K562 treated with DMSO at 1 percent for 12 hours (cell line): ENCODE results near the gene ZNRF3. TPM values are rescaled to one million over a fixed set of nuclear protein-coding genes. Genes with fewer than 3 reads are reported as not detected.

ENCODE experiments used
- total RNA-seq: library from RNA; unstranded; fragments of 300-600 nt; gene quantifications from 2 replicates; pipeline ENCODE4 v1.2.3, GENCODE V29; 2022; ENCODE audit not compliant: insufficient read depth

Gene ZNRF3
- total RNA-seq: 1.1 and 2.9 TPM in 2 replicates

DNA sequence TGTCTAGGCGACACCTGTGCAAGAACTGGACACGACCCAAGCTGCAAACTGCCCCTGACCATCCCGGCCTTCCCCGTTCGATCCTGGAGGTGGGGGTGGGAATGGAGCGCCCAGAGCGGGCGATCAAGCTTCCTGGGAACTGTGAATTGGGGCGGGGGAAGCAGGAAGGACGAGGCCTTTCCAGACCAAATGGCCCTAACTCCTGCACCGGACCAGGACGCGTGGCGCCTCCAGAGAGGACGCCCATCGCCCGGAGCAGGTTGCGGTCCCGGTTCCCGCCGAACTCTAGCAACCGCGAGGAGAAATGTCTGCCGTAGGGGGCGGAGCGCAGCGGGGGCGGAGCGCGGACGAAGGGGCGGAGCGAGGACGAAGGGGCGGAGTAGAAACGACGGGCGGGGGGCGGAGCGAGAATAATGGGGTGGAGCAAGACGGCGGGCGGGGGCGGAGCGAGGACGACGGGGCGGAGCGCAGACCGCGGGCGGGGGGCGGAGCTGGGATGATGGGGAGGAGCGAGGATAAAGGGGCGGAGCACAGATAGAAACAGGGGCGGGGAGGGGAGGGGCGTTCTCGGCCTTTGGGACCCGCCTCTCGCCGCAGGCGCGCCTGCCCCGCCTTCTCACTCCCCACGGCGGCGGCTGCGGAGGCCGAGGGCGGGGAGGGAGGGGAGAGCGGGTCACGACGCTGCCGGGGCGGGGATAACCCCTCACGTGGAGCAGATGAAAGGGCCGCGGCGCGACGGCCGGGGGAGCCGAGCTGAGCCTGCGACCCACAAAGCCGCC, at the start of gene ZNRF3:
Gene ZNRF3 (plus strand): TSS at position 695 of the 779 bp plus-strand sequence. CDS start 195 bp downstream, outside the sequence.

GRCh38 chr22:29061773-29062172, 178.4 kb downstream of the ZNRF3 start, which contains the start of gene C22orf31:
TSS of gene C22orf31 (minus strand) at chr22:29061831. CDS start at chr22:29061792, 39 bp downstream.

DNA sequence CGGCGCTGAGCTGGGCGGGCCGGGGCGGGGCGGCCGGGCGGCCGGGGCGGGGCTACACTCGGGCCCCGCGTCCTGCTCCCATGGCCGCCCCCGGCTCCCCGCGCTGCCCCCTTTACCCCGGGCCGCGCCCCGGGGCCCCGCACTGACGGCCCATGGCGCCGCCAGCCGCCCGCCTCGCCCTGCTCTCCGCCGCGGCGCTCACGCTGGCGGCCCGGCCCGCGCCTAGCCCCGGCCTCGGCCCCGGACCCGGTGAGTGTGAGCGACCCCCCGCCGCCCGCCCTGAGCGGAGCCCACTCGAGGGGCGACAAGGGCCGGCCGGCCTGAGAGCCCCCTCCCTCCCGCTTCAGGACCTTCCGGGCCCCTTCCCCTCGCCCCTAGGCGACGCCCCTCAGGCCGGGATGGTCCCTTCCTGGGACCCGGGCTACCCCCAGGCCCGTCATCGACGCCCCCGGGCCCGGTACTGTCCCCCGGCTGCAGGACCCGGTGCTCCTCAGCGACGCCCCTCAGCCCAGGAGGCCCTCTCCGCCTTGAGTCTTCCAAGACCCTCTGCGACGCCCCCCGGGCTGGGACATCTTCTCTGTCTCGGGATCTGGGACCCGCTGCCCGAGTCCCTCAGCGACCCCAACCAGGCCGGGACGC, 189.7 kb downstream of the ZNRF3 start, which contains the start of gene KREMEN1:
Gene KREMEN1 (plus strand): TSS at position 57 of the 639 bp plus-strand sequence. CDS start 96 bp downstream, at position 153.

Other genes starting within 250 kb of the ZNRF3 start
- gene TTC28, start 203.7 kb upstream of the ZNRF3 start, total RNA-seq: 2.2 and 13.3 TPM in 2 replicates
- 38.1 and 54.9 TPM in 2 replicates for gene CHEK2, start 141.8 kb upstream of the ZNRF3 start, total RNA-seq
- gene HSCB, start 141.5 kb upstream of the ZNRF3 start, total RNA-seq: 8.2 and 12.1 TPM in 2 replicates
- 7.6 and 21.8 TPM in 2 replicates for gene CCDC117, start 110.9 kb upstream of the ZNRF3 start, total RNA-seq
- gene XBP1, start 83.0 kb upstream of the ZNRF3 start, total RNA-seq: 132 and 176 TPM in 2 replicates
- not detected in 2 replicates for gene C22orf31, start 178.3 kb downstream of the ZNRF3 start, total RNA-seq
- gene KREMEN1, start 189.5 kb downstream of the ZNRF3 start, total RNA-seq: 8.4 and 19.7 TPM in 2 replicates